Thoracic aorta (tissue), 2 donors: ENCODE data around the gene NOVA2. TPM values are rescaled to one million over a fixed set of nuclear protein-coding genes. Genes with fewer than 3 reads are reported as not detected.

Source experiments
- ATAC-seq: fragments of 150-250 bp; one replicate; pipeline ENCODE4 v1.8.0; 2017; ENCODE audit warnings: low read depth; ENCODE audit not compliant: insufficient number of reproducible peaks, low FRiP score
- DNase-seq: peaks from one replicate; pipeline ENCODE4 v3.0.0-alpha.2; 2020; ENCODE audit warnings: low spot score
- H3K27ac ChIP-seq, 2 donors: fragments of 200-600 bp; sonication (generic); 1 replicate in 1 of 2; 2 replicates in 1 of 2; pipeline ENCODE4 v1.5.1; 2016; ENCODE audit warnings: mild to moderate bottlenecking in 2 of 2, moderate library complexity in 2 of 2
- H3K27me3 ChIP-seq: fragments of 200-600 bp; sonication (generic); replicated peaks from 2 replicates; pipeline ENCODE4 v1.6.0; 2016; ENCODE audit warnings: mild to moderate bottlenecking; ENCODE audit not compliant: insufficient read depth
- H3K36me3 ChIP-seq: fragments of 200-600 bp; sonication (generic); one replicate; pipeline ENCODE4 v1.5.1; 2016
- H3K4me1 ChIP-seq, 2 donors: fragments of 200-600 bp; sonication (generic); 1 replicate in 1 of 2; 2 replicates in 1 of 2; pipeline versions ENCODE4 v1.5.1 to v1.6.0; 2016; ENCODE audit warnings: low read depth in 2 of 2, mild to moderate bottlenecking in 1 of 2; ENCODE audit not compliant: control insufficient read depth in 1 of 2
- H3K4me3 ChIP-seq: fragments of 200-600 bp; sonication (generic); 2 replicates; pipeline ENCODE4 v1.5.1; 2016; ENCODE audit warnings: mild to moderate bottlenecking
- H3K9me3 ChIP-seq: fragments of 200-600 bp; sonication (generic); 2 replicates; pipeline ENCODE4 v1.5.1; 2016
- CTCF ChIP-seq: fragments of 200-600 bp; sonication (generic); IDR thresholded peaks from one replicate; pipeline ENCODE4 v1.5.1; 2019; ENCODE audit warnings: antibody characterized with exemption
- total RNA-seq, 2 donors: library from RNA; depleted of rRNA; stranded (reverse); fragments of >200 nt; gene quantifications; one replicate each; pipeline versions ENCODE4 v1.1.0 to v1.2.3, GENCODE V29; 2016

NOVA2 gene
- total RNA-seq, 2 donors from 2014 or later = 2.6 to 6.4 TPM

- Histone ChIP-seq H3K4me3 (peak within 1 kb of the TSS; percentile 93), H3K36me3 (peaks cover 10% of the 10 kb centered on the region), H3K27me3 (no peaks in the 10 kb centered on the region), H3K9me3 (no peaks in the 10 kb centered on the region), H3K4me1 (peaks cover 27 to 37% of the 10 kb centered on the region in 2 donors), H3K27ac (peak within 1 kb of the TSS; percentile 83 to 85)
- TF ChIP-seq CTCF = peak; percentile 7
- DNase-seq (peak; percentile 84), ATAC-seq (peak; percentile 83)
Measured at GRCh38 chr19:45885556-45886426, 87.9 kb downstream of the NOVA2 start, which contains the start of gene IRF2BP1. TSS of gene IRF2BP1 (minus strand) at chr19:45886141. CDS start at chr19:45885774, 367 bp downstream.

- ATAC-seq (no peak), DNase-seq (no peak)
- peak overlapping the region; percentile 93 for H3K4me3 ChIP-seq
- H3K4me1 ChIP-seq = peaks cover 27 to 37% of the 10 kb centered on the region in 2 donors
- H3K9me3 ChIP-seq = no peaks in the 10 kb centered on the region
- H3K36me3 ChIP-seq = peaks cover 10% of the 10 kb centered on the region
- no peaks in the 10 kb centered on the region for H3K27me3 ChIP-seq
- H3K27ac ChIP-seq = peak overlapping the region; percentile 83 to 85
- no peak for TF ChIP-seq CTCF
Measured at GRCh38 chr19:45884682-45885555, 88.7 kb downstream of the NOVA2 start.

- peak overlapping the region; percentile 93 for H3K4me3 ChIP-seq
- TF ChIP-seq CTCF = no peak
- no peak for ATAC-seq
Measured at GRCh38 chr19:45883881-45884681, 89.6 kb downstream of the NOVA2 start.

More at GRCh38 chr19:45883881-45884681, 89.6 kb downstream of the NOVA2 start:
- Histone ChIP-seq H3K9me3 (no peaks in the 10 kb centered on the region), H3K4me1 (peaks cover 27 to 37% of the 10 kb centered on the region in 2 donors), H3K27me3 (no peaks in the 10 kb centered on the region), H3K27ac (no peak overlapping the region), H3K36me3 (peaks cover 10% of the 10 kb centered on the region)
- no peak for DNase-seq

Other genes starting within 250 kb of the NOVA2 start
- 10 to 100 TPM in 1 of 2 donors, 1 to 10 TPM in 1; 9.9 to 15.0 TPM for gene FBXO46, start 243.0 kb downstream of the NOVA2 start, total RNA-seq
- gene MEIOSIN, start 240.4 kb downstream of the NOVA2 start, total RNA-seq = not detected
- gene SIX5, start 204.6 kb downstream of the NOVA2 start, total RNA-seq = 10 to 100 TPM; 15.0 to 29.9 TPM
- gene DMPK, start 191.4 kb downstream of the NOVA2 start, total RNA-seq = 100 to 1,000 TPM; 212 to 227 TPM
- gene DMWD, start 181.0 kb downstream of the NOVA2 start, total RNA-seq = 10 to 100 TPM; 79.1 to 91.1 TPM
- not detected for gene RSPH6A, start 158.6 kb downstream of the NOVA2 start, total RNA-seq
- 10 to 100 TPM; 48.8 to 84.7 TPM for gene SYMPK, start 110.7 kb downstream of the NOVA2 start, total RNA-seq
- not detected for gene FOXA3, start 109.5 kb downstream of the NOVA2 start, total RNA-seq
- gene IRF2BP1, start 87.7 kb downstream of the NOVA2 start, total RNA-seq = 10 to 100 TPM; 25.0 to 25.5 TPM
- gene MYPOP, start 71.3 kb downstream of the NOVA2 start, total RNA-seq = 1 to 10 TPM; 6.1 to 8.8 TPM
- not detected for gene NANOS2, start 59.1 kb downstream of the NOVA2 start, total RNA-seq
- 10 to 100 TPM; 14.7 to 16.9 TPM for gene CCDC61, start 21.6 kb upstream of the NOVA2 start, total RNA-seq
- not detected for gene PGLYRP1, start 49.2 kb upstream of the NOVA2 start, total RNA-seq
- not detected for gene IGFL4, start 67.1 kb upstream of the NOVA2 start, total RNA-seq
- gene IGFL3, start 150.8 kb upstream of the NOVA2 start, total RNA-seq = not detected
- gene IGFL2, start 174.4 kb upstream of the NOVA2 start, total RNA-seq = under 1 TPM; 0.54 to 0.85 TPM